ENCODE results near the gene TMTC2. TPM values are rescaled to one million over a fixed set of nuclear protein-coding genes. Genes with fewer than 3 reads are reported as not detected.

Gene TMTC2
- total RNA-seq, 6 experiments from 2014 or later, result 0.75 to 3.2 (median 1.1) TPM

DNA sequence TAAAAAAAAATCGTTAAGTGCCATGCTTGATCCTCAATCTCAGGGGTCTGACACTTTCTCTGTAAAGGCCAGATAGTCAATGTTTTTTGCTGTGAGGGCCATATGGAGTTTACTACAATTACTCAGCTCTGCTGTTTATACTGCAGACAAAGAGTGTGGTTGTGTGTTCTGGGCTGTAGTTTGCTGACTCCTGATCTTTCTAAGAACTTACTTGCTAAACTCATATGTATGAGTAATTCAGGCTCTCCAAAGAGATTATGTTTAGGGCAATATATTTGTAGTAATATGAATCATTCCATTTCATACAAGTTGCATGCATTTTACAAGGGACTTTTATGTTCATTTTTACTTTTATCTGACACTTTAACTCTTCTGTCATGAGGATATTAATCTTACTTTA lies 188.2 kb downstream of the TMTC2 start:
- Mint-ChIP-seq H3K4me1 (ENCODE audit: low read depth) (no peaks in the 10 kb centered on the region), H3K36me3 (ENCODE audit: low read depth) (no peaks in the 10 kb centered on the region), H3K27me3 (ENCODE audit: insufficient read depth) (no peaks in the 10 kb centered on the region; the same call in 1 of the 2 replicates), H3K27ac (no peak overlapping the region), H3K9me3 (peaks cover 19% of the 10 kb centered on the region), H3K4me3 (no peak overlapping the region)
- TF ChIP-seq, protein P1, sequence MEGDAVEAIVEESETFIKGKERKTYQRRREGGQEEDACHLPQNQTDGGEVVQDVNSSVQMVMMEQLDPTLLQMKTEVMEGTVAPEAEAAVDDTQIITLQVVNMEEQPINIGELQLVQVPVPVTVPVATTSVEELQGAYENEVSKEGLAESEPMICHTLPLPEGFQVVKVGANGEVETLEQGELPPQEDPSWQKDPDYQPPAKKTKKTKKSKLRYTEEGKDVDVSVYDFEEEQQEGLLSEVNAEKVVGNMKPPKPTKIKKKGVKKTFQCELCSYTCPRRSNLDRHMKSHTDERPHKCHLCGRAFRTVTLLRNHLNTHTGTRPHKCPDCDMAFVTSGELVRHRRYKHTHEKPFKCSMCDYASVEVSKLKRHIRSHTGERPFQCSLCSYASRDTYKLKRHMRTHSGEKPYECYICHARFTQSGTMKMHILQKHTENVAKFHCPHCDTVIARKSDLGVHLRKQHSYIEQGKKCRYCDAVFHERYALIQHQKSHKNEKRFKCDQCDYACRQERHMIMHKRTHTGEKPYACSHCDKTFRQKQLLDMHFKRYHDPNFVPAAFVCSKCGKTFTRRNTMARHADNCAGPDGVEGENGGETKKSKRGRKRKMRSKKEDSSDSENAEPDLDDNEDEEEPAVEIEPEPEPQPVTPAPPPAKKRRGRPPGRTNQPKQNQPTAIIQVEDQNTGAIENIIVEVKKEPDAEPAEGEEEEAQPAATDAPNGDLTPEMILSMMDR (IDR thresholded peaks at IDR 0.05), result no peak
- DNase-seq, result no peak

- H3K4me1 Mint-ChIP-seq (ENCODE audit: low read depth), result no peaks in the 10 kb centered on the region
- no peak overlapping the region for H3K27ac Mint-ChIP-seq
These were observed 189.4 kb downstream of the TMTC2 start for GRCh38 chr12:82876075-82876474.

DNA sequence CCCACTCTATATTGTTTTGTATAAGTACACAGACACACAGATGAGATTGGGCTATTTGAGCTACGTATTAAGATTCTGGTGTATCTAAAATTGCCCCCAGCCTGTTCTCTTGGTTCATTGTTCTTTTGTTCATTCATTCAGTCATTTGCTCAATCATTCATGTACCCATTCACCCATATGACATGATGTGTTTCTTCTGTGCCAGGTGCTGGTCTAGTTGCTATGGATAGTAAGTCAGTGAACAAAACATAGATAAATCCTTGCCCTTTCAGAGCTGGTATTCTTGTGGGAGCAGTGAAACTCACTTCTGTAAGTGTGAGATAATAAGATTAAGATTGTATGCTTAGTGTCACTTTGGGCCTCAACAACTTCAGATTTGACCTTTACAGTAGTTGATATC lies 191.3 kb downstream of the TMTC2 start:
- Mint-ChIP-seq H3K27ac (no peak overlapping the region), H3K4me1 (ENCODE audit: low read depth) (no peaks in the 10 kb centered on the region), H3K9me3 (peaks cover 17% of the 10 kb centered on the region), H3K27me3 (ENCODE audit: insufficient read depth) (no peaks in the 10 kb centered on the region; the same call in 1 of the 2 replicates), H3K4me3 (no peak overlapping the region), H3K36me3 (ENCODE audit: low read depth) (no peaks in the 10 kb centered on the region)
- TF ChIP-seq, protein P1 (IDR thresholded peaks at IDR 0.05), result no peak
- no peak for DNase-seq

More at GRCh38 chr12:82876075-82876474, 189.4 kb downstream of the TMTC2 start:
- Mint-ChIP-seq H3K9me3 (peaks cover 14% of the 10 kb centered on the region), H3K4me3 (no peak overlapping the region), H3K27me3 (ENCODE audit: insufficient read depth) (no peaks in the 10 kb centered on the region; the same call in 1 of the 2 replicates), H3K36me3 (ENCODE audit: low read depth) (no peaks in the 10 kb centered on the region)
- no peak for DNase-seq
- TF ChIP-seq, protein P1 (IDR thresholded peaks at IDR 0.05), result no peak

- no peak overlapping the region for H3K27ac Mint-ChIP-seq
- H3K9me3 Mint-ChIP-seq, result peaks cover 17% of the 10 kb centered on the region
These were observed 193.8 kb downstream of the TMTC2 start for GRCh38 chr12:82880442-82880901.

GRCh38 chr12:82883394-82884355 lies 197.0 kb downstream of the TMTC2 start:
- no peaks in the 10 kb centered on the region for H3K36me3 Mint-ChIP-seq (ENCODE audit: low read depth)
- peaks cover 26% of the 10 kb centered on the region for H3K9me3 Mint-ChIP-seq
- H3K4me3 Mint-ChIP-seq, result no peak overlapping the region
- H3K4me1 Mint-ChIP-seq (ENCODE audit: low read depth), result no peaks in the 10 kb centered on the region
- H3K27ac Mint-ChIP-seq, result no peak overlapping the region
- TF ChIP-seq, protein P1 (IDR thresholded peaks at IDR 0.05), result no peak
- no peaks in the 10 kb centered on the region; the same call in 1 of the 2 replicates for H3K27me3 Mint-ChIP-seq (ENCODE audit: insufficient read depth)
- no peak for DNase-seq

More at GRCh38 chr12:82880442-82880901, 193.8 kb downstream of the TMTC2 start:
- Mint-ChIP-seq H3K4me3 (no peak overlapping the region), H3K27me3 (ENCODE audit: insufficient read depth) (no peaks in the 10 kb centered on the region; the same call in 1 of the 2 replicates), H3K4me1 (ENCODE audit: low read depth) (no peaks in the 10 kb centered on the region), H3K36me3 (ENCODE audit: low read depth) (no peaks in the 10 kb centered on the region)
- TF ChIP-seq, protein P1 (IDR thresholded peaks at IDR 0.05), result no peak
- no peak for DNase-seq
